HG02973 (cell line): ENCODE measurements around the gene RERE.

Source experiments
- ATAC-seq: cut with Tn5 transposase; IDR thresholded peaks from one replicate; pipeline ENCODE4 v1.9.1; 2021; ENCODE audit warnings: moderate library complexity; ENCODE audit not compliant: unreplicated experiment

Gene RERE

GRCh38 chr1:8358897-8359616, 458.4 kb downstream of the RERE start:
- no peak for ATAC-seq

GRCh38 chr1:8358241-8358896, 459.1 kb downstream of the RERE start:
- ATAC-seq: no peak

- ATAC-seq: no peak
These were observed 459.9 kb downstream of the RERE start for GRCh38 chr1:8357329-8358101.

- ATAC-seq: no peak
These were observed 460.9 kb downstream of the RERE start for GRCh38 chr1:8356256-8357209.

- no peak for ATAC-seq
These were observed 461.8 kb downstream of the RERE start for GRCh38 chr1:8355439-8356255.

GRCh38 chr1:8354038-8354437, 463.4 kb downstream of the RERE start:
- ATAC-seq: no peak

GRCh38 chr1:8352886-8353785, 464.3 kb downstream of the RERE start:
- no peak for ATAC-seq

GRCh38 chr1:8352471-8352845, 465.0 kb downstream of the RERE start:
- ATAC-seq: no peak

- ATAC-seq: no peak
These were observed 465.6 kb downstream of the RERE start for GRCh38 chr1:8351693-8352470.

- ATAC-seq: no peak
These were observed 466.3 kb downstream of the RERE start for GRCh38 chr1:8350914-8351684.

- no peak for ATAC-seq
These were observed 467.5 kb downstream of the RERE start for GRCh38 chr1:8349961-8350360.

GRCh38 chr1:8349473-8349865, 468.0 kb downstream of the RERE start:
- ATAC-seq: no peak

- ATAC-seq: no peak
These were observed 468.5 kb downstream of the RERE start for GRCh38 chr1:8348777-8349472.

GRCh38 chr1:8348047-8348776, 469.2 kb downstream of the RERE start:
- ATAC-seq: no peak

- ATAC-seq: no peak
These were observed 469.8 kb downstream of the RERE start for GRCh38 chr1:8347635-8348034.
